ENCODE data around the gene BICRAL.
"Not testable (repeated sequence)": the region's sequence is repeated elsewhere in the genome, so short reads cannot be mapped to it uniquely, and the experiment has no call there.

BICRAL gene

GRCh38 chr6:42899871-42900270 lies 118.0 kb downstream of the BICRAL start:
- DNase-seq: no peak

DNA sequence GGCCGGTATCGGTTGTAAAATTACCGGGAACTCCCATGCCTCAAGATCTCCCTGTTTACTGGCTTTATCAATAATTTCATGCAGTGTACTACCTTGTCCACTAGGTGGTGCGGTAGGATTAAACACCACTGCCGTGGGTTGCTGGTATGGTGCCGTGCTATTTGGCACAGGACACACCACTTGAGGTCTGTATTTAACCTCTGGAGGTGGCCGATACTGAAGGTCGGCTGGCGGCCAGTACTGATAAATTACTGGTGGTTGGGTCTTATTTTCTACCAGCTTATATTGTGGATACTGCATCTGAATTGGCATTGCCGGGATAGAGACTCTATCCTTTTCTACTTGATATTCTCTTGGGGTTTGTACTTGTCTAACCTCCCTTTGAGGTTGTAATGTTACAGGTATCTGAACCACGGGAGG lies 119.7 kb downstream of the BICRAL start:
- peak; percentile 86 for DNase-seq

DNA sequence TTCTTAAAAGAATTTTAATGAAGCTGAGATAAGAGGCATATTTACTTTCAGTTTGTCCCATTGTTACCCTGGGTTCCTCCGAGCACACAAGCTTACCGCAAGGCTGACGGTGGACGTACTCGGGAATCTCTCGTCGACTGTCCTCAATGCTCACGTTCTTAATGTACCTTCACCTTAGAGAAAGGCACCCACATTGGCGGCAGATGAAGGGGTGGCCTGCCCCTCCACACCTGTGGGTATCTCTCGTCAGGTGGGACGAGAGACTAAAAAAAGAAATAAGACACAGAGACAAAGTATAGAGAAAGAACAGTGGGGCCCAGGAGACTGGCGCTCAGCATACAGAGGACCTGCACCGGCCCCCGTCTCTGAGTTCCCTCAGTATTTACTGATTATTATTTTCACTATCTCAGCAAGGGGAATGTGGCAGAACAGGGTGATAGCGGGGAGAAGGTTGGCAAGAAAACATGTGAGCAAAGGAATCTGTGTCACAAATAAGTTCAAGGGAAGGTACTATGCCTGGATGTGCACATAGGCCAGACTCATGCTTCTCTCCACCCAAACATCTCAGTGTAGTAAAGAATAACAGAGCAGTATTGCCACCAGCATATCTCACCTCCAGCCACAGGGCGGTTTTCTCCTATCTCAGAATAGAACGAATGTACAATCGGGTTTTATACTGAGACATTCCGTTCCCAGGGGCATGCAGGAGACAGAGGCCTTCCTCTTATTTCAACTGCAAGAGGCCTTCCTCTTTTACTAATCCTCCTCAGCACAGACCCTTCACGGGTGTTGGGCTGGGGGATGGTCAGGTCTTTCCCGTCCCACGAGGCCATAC lies 120.8 kb downstream of the BICRAL start:
- DNase-seq: not testable (repeated sequence)

- DNase-seq: no peak
Observed at GRCh38 chr6:42904467-42904866, 122.6 kb downstream of the BICRAL start.

GRCh38 chr6:42907336-42907735 lies 125.5 kb downstream of the BICRAL start:
- DNase-seq: no peak

DNA sequence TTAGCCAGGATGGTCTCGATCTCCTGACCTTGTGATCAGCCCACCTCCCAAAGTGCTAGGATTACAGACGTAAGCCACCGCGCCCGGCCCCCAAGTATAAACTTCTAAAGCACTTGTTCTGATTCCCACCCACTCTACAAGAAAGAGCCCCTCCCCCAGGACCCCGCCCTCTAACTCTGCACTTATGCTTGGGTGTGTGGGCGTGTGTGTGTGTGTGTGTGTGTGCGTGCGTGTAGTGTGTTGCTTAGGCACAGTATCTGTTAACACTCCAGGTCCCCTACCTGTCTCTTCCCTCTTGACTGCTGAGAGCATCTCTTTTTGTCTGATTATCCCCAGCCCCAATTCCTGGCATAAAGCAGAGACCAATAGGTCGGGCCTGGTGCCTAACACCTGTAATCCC lies 128.0 kb downstream of the BICRAL start:
- DNase-seq: no peak

DNA sequence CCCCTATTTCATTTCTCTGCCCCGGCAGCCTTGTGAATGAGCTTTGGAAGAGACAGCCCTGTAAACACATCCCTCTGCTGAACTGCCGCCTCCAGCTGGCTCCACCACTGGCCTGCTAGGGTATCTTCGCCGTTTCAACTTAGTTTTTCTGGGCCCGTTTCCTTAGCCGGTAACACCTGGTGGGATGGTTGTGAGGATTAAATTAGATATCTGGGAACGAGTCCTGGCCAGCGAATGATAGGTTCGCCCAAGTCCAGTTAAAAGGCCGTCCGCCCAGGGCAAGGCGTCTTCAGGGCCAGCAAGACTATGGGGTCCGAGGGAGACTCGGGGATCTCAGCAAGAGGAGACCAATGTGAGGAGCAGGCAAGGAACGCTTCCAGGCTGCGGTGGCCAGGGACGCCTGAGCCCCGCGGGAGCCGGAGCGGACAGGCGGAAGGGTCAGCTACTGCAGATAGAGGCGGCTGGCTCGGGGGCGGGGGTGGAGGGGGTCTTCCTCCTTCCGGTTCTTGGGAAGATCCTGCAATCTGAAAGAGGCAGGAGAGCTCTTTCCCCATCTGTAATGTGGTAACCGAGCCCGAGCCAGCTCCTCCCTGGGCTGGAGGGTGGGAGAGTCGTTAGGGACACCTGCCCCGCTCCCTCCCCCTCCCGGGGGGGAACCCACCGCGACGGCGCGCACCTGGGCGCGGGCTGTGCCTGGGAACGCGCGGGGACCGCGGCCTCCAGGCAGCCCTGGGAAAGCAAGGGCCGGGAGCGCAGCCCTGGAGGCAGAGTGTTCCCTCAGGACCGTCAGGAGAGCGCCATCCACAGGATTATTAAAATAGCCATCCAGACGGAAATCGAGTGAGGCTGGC lies 129.5 kb downstream of the BICRAL start:
- DNase-seq: no peak

DNA sequence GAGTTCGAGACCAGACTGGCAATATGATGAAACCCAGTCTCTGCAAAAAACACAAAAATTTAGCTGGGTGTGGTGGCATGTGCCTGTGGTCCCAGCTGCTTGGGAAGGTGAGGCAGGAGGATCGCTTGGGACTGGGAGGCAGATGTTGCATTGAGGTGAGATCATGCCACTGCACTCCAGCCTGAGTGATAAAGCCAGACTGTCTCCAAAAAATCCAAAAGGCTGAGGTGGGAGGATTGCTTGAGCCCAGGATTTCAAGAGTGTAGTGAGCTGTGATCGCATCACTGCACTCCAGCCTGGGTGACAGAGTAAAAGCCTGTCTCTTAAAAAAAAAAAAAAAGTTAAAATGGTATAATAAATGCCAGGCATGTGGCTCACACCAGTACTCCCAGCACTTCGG lies 132.7 kb downstream of the BICRAL start:
- DNase-seq: no peak

- no peak for DNase-seq
Observed at GRCh38 chr6:42915732-42916131, 133.9 kb downstream of the BICRAL start, which contains the start of gene PTCRA. PTCRA (plus strand) TSS chr6:42916053; CDS start chr6:42916070, 17 bp downstream.

DNA sequence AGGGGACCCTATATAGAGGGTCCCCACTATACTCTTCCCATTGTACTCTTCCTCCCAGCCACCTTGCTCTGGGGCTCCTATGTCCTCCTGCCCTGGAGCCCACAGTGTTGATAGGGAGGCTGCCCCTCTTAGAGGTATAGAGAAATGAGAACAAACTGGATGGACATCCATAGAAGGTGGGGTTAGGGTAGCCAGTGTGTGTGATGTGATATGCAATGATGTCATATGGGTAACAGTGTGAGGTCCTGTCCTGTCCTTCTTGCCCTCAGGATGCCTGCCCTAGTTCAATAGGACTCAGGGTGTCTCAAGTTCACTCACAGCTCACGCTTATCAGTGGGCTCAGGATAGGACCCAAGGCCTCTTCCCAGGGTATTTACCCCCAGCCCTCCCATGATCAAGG lies 134.4 kb downstream of the BICRAL start:
- no peak for DNase-seq

All from NCI-H1105 (cell line).